A549 (cell line): ENCODE measurements around the gene NETO2. TPM values are rescaled to one million over a fixed set of nuclear protein-coding genes. Genes with fewer than 3 reads are reported as not detected.

ENCODE experiments used
- ATAC-seq, 2 experiments: fragments of 200-7000 bp in 1 of 2; fragments of >200 bp in 1 of 2; cut with Nextera tagmentation in 1 of 2; cut with Tn5 transposase in 1 of 2; 3 replicates each; pipeline versions ENCODE4 v1.8.0 to v1.9.1; 2018 to 2020; ENCODE audit warnings: mild to moderate bottlenecking in 1 of 2, moderate library complexity in 1 of 2
- CTCF ChIA-PET: fragments of 300-600 bp; sonication (Branson Sonifier 250); formaldehyde crosslinking; extraction: SDS; loops from one replicate; lab custom pipeline; 2021; ENCODE audit warnings: antibody characterized with exemption, inconsistent platforms; lab: Yijun Ruan, JAX
- POLR2A ChIA-PET: fragments of 350-600 bp; formaldehyde crosslinking; extraction: SDS; loops from one replicate; lab custom pipeline; 2021; ENCODE audit warnings: antibody characterized with exemption, inconsistent platforms; lab: Yijun Ruan, JAX
- DNase-seq, 2 experiments: peaks; one replicate each; pipeline versions ENCODE4 v3.0.0 to v3.0.0-alpha.2; 2011 to 2016; ENCODE audit warnings: low read depth in 1 of 2, low spot score in 1 of 2
- FAIRE-seq: peaks from 2 replicates; lab custom pipeline; 2011; peaks lifted over from hg19 to GRCh38; lab: Jason Lieb, UNC
- H3K27ac ChIP-seq, 2 experiments: fragments of >200 bp; sonication (Bioruptor Twin); formaldehyde crosslinking; 3 replicates each; pipeline ENCODE4 v1.5.1; 2016 to 2017
- H3K4me1 ChIP-seq: fragments of >200 bp; sonication (Bioruptor Twin); formaldehyde crosslinking; 3 replicates; pipeline ENCODE4 v1.6.1; 2016
- H3K4me2 ChIP-seq: fragments of >200 bp; sonication (Bioruptor Twin); formaldehyde crosslinking; 3 replicates; pipeline ENCODE4 v1.6.1; 2016
- H3K4me3 ChIP-seq: fragments of >200 bp; sonication (Bioruptor Twin); formaldehyde crosslinking; 3 replicates; pipeline ENCODE4 v1.5.1; 2016
- H3K9me3 ChIP-seq: fragments of >200 bp; sonication (Bioruptor Twin); formaldehyde crosslinking; 3 replicates; pipeline ENCODE4 v1.6.1; 2016
- BHLHE40 ChIP-seq: IDR thresholded peaks from 2 replicates; pipeline ENCODE4 v1.6.1; 2012; ENCODE audit warnings: low read depth, low read length, inconsistent platforms
- CBX2 ChIP-seq: fragments of 200-600 bp; sonication (generic); IDR thresholded peaks from 2 replicates; pipeline ENCODE4 v1.6.1; 2016; ENCODE audit warnings: low read depth, mild to moderate bottlenecking, borderline replicate concordance
- CEBPB ChIP-seq, 2 experiments: fragments of >200 bp in 1 of 2; sonication (Bioruptor Twin) in 1 of 2; formaldehyde crosslinking in 1 of 2; IDR thresholded peaks; 2 replicates each; pipeline ENCODE4 v1.6.1; 2012 to 2016
- EP300 ChIP-seq, 2 experiments: fragments of >200 bp; sonication (Bioruptor Twin); formaldehyde crosslinking; IDR thresholded peaks; 2 replicates in 1 of 2; 3 replicates in 1 of 2; pipeline ENCODE4 v1.6.1; 2016 to 2017
- FOXS1 ChIP-seq: fragments of 250-450 bp; sonication (Bioruptor Pico); IDR thresholded peaks from 2 replicates; pipeline ENCODE4 v1.5.0; 2020; ENCODE audit warnings: mild to moderate bottlenecking, moderate library complexity
- GATA3 ChIP-seq: IDR thresholded peaks from 2 replicates; pipeline ENCODE4 v1.6.1; 2012; ENCODE audit warnings: borderline replicate concordance
- HOXA7 ChIP-seq: fragments of 250-450 bp; sonication (Bioruptor Pico); IDR thresholded peaks from 2 replicates; pipeline ENCODE4 v1.5.0; 2020; ENCODE audit warnings: mild to moderate bottlenecking, moderate library complexity
- JUN ChIP-seq, 2 experiments: fragments of >200 bp; sonication (Bioruptor Twin); formaldehyde crosslinking; IDR thresholded peaks; 2 replicates in 1 of 2; 3 replicates in 1 of 2; pipeline ENCODE4 v1.6.1; 2016 to 2017
- JUNB ChIP-seq: fragments of >200 bp; sonication (Bioruptor Twin); formaldehyde crosslinking; IDR thresholded peaks from 2 replicates; pipeline ENCODE4 v1.6.1; 2016
- MAZ ChIP-seq: fragments of 150-350 bp; IDR thresholded peaks from 2 replicates; pipeline ENCODE4 v1.6.1; 2014; ENCODE audit warnings: antibody characterized with exemption, low read depth, low read length, borderline replicate concordance
- PHF8 ChIP-seq: fragments of 200-600 bp; sonication (generic); IDR thresholded peaks from 2 replicates; pipeline ENCODE4 v1.6.1; 2016; ENCODE audit warnings: low read depth, mild to moderate bottlenecking, antibody characterized with exemption, moderate library complexity, borderline replicate concordance
- RAD21 ChIP-seq, 2 experiments: fragments of >200 bp in 1 of 2; sonication (Bioruptor Twin) in 1 of 2; formaldehyde crosslinking in 1 of 2; IDR thresholded peaks in 1 of 2; conservative IDR thresholded peaks in 1 of 2; 2 replicates in 1 of 2; 3 replicates in 1 of 2; pipeline ENCODE4 v1.6.1; 2012 to 2018; ENCODE audit warnings: inconsistent platforms in 1 of 2
- RARB ChIP-seq: fragments of 250-450 bp; sonication (Bioruptor Pico); IDR thresholded peaks from 2 replicates; pipeline ENCODE4 v1.8.0; 2021; ENCODE audit warnings: mild to moderate bottlenecking, moderate library complexity
- RNF2 ChIP-seq: fragments of 200-600 bp; sonication (generic); IDR thresholded peaks from 2 replicates; pipeline ENCODE4 v1.6.1; 2016; ENCODE audit warnings: low read depth, mild to moderate bottlenecking, antibody characterized with exemption, moderate library complexity, borderline replicate concordance
- SMC3 ChIP-seq: fragments of >200 bp; sonication (Bioruptor Twin); formaldehyde crosslinking; IDR thresholded peaks from 3 replicates; pipeline ENCODE4 v1.6.1; 2018; ENCODE audit warnings: inconsistent platforms
- ZSCAN20 ChIP-seq: fragments of 250-450 bp; sonication (Bioruptor Pico); IDR thresholded peaks from 2 replicates; pipeline ENCODE4 v1.8.0; 2022; ENCODE audit warnings: mild to moderate bottlenecking, moderate library complexity
- WGBS: methylation state at CpG from one replicate; pipeline ENCODE4 v1.1.6; 2017; ENCODE audit errors: missing lambda C conversion rate; 5-methylcytosine and 5-hydroxymethylcytosine counted together
- polyA plus RNA-seq, 4 experiments: library from polyadenylated mRNA; depleted of rRNA in 3 of 4; stranded (reverse); fragments of >200 nt; fragmentation: RNase III in 1 of 4; extraction: RNeasy Plus Mini Kit Qiagen cat#74134 plus additional on column Dnase treatment in 1 of 4; gene quantifications; 2 replicates in 3 of 4; 3 replicates in 1 of 4; pipeline ENCODE4 v1.2.3, GENCODE V29; 2011 to 2017
- TF ChIP-seq, protein P1 (sequence below): IDR thresholded peaks from 2 replicates; pipeline ENCODE4 v1.6.1; 2012; ENCODE audit warnings: low read depth, borderline replicate concordance
- TF ChIP-seq, protein P2 (sequence below): fragments of 450-650 bp; IDR thresholded peaks from 2 replicates; pipeline ENCODE4 v1.6.1; 2014; ENCODE audit warnings: antibody characterized with exemption
- TF ChIP-seq, protein P3 (sequence below): IDR thresholded peaks from 2 replicates; pipeline ENCODE4 v1.6.1; 2012
- TF ChIP-seq, protein P4 (sequence below): IDR thresholded peaks from 2 replicates; pipeline ENCODE4 v1.6.1; 2012
- TF ChIP-seq, protein P5 (sequence below): fragments of >200 bp; sonication (Bioruptor Twin); formaldehyde crosslinking; IDR thresholded peaks from 3 replicates; pipeline ENCODE4 v1.5.1; 2016
- TF ChIP-seq, protein P6 (sequence below): fragments of 250-450 bp; sonication (Bioruptor Pico); IDR thresholded peaks from 2 replicates; pipeline ENCODE4 v1.5.0; 2021; ENCODE audit warnings: mild to moderate bottlenecking, moderate library complexity, borderline replicate concordance

The NETO2 gene
- polyA plus RNA-seq, 2 of the 4 experiments (the other 2 are of a cell fraction): 65.2 to 139 TPM

DNA sequence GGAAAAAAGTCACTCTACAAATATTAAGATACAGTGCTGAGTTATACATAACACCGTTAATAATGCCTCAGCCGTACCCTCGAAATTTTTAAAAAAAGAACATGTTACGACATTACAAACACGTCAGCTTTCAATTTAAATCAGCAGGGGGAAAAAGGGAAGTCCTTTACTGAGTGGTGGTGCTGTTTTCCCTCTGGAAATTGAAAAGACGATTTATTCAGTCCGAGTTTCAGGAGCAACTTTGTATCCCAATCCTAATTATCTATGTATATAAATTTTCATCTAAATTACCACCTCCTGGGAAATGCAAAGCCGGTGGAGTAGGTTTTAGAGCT is 1.3 kb downstream of the NETO2 start:
- Histone ChIP-seq H3K4me2 (peak overlapping the region; percentile 95), H3K9me3 (no peaks in the 10 kb centered on the region), H3K4me3 (peak overlapping the region; percentile 69), H3K4me1 (peaks cover 30% of the 10 kb centered on the region), H3K27ac (peak overlapping the region; percentile 95 to 97)
- TF ChIP-seq PHF8 (no peak), RARB (CRISPR knock-in tag) (no peak), CBX2 (no peak), RNF2 (no peak), CEBPB (IDR thresholded peaks at IDR 0.05) (no peak), JUNB (no peak), ZSCAN20 (no peak), JUN (IDR thresholded peaks at IDR 0.05) (no peak), BHLHE40 (no peak), MAZ (no peak)
- TF ChIP-seq, protein P1, sequence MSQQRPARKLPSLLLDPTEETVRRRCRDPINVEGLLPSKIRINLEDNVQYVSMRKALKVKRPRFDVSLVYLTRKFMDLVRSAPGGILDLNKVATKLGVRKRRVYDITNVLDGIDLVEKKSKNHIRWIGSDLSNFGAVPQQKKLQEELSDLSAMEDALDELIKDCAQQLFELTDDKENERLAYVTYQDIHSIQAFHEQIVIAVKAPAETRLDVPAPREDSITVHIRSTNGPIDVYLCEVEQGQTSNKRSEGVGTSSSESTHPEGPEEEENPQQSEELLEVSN: no peak
- TF ChIP-seq, protein P2, sequence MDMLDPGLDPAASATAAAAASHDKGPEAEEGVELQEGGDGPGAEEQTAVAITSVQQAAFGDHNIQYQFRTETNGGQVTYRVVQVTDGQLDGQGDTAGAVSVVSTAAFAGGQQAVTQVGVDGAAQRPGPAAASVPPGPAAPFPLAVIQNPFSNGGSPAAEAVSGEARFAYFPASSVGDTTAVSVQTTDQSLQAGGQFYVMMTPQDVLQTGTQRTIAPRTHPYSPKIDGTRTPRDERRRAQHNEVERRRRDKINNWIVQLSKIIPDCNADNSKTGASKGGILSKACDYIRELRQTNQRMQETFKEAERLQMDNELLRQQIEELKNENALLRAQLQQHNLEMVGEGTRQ: no peak
- TF ChIP-seq, protein P3, sequence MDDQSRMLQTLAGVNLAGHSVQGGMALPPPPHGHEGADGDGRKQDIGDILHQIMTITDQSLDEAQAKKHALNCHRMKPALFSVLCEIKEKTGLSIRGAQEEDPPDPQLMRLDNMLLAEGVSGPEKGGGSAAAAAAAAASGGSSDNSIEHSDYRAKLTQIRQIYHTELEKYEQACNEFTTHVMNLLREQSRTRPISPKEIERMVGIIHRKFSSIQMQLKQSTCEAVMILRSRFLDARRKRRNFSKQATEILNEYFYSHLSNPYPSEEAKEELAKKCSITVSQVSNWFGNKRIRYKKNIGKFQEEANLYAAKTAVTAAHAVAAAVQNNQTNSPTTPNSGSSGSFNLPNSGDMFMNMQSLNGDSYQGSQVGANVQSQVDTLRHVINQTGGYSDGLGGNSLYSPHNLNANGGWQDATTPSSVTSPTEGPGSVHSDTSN: no peak
- TF ChIP-seq, protein P4, sequence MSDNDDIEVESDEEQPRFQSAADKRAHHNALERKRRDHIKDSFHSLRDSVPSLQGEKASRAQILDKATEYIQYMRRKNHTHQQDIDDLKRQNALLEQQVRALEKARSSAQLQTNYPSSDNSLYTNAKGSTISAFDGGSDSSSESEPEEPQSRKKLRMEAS: no peak
- TF ChIP-seq, protein P5, sequence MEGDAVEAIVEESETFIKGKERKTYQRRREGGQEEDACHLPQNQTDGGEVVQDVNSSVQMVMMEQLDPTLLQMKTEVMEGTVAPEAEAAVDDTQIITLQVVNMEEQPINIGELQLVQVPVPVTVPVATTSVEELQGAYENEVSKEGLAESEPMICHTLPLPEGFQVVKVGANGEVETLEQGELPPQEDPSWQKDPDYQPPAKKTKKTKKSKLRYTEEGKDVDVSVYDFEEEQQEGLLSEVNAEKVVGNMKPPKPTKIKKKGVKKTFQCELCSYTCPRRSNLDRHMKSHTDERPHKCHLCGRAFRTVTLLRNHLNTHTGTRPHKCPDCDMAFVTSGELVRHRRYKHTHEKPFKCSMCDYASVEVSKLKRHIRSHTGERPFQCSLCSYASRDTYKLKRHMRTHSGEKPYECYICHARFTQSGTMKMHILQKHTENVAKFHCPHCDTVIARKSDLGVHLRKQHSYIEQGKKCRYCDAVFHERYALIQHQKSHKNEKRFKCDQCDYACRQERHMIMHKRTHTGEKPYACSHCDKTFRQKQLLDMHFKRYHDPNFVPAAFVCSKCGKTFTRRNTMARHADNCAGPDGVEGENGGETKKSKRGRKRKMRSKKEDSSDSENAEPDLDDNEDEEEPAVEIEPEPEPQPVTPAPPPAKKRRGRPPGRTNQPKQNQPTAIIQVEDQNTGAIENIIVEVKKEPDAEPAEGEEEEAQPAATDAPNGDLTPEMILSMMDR: no peak
- POLR2A ChIA-PET: interaction anchor here (1.6 to 1.8 kb wide), 2 partner anchors 105 to 1022 kb away, joined by 14 read pairs; no protein-coding TSS in a partner anchor
- WGBS: under 1% methylated on average over 8 of the region's 8 CpGs
- ATAC-seq: no peak
- DNase-seq: peak in 1 of 2 experiments; percentile 35
- CTCF ChIA-PET: interaction anchor here (0.7 to 6.0 kb wide), 39 partner anchors 10 to 1023 kb away, joined by 3 to 82 read pairs (median 4); partner anchors contain the start of genes ABCC12, DNAJA2, ITFG1 and PHKB
- FAIRE-seq: no peak

DNA sequence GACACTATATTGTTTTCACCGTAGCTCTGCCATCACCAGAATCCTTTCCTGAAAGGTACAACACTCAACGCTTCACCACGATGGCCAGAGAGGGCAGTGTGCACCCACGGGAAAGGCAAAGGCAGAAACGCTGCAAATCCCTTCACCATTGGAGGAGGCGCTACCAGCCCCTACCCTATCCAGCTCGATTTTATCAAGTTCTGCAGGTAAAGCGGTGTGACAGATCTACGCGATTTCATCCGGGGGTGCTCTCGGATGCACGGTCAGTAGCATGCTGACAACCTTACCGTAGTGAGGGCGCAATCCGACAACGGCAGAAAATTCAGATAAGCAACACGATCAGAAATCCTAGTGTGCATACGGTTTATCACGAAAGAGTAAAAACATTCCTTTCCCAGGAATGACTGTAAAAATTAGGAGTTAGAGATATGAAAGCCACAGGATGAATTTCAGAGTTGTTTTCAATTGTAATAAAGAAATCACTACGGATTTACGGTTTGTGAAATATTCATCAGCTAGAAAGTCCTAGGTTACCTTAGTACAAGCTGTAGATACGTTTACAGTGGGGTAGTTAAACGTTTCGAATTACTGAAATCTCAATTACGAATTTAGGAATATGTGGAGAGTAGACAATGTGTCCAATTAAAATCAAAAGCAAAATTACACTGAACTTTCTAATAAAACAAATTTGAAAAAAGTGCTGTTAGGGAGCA is 1.8 kb downstream of the NETO2 start:
- peak overlapping the region; percentile 69 for H3K4me3 ChIP-seq
- peak; percentile 82 to 92 for DNase-seq
- FAIRE-seq: peak; percentile 85
- H3K4me1 ChIP-seq: peaks cover 33% of the 10 kb centered on the region
- 2% methylated on average over 26 of the region's 26 CpGs for WGBS
- TF ChIP-seq FOXS1 (no peak), JUNB (no peak), EP300 (IDR thresholded peaks at IDR 0.05) (no peak), RAD21 (conservative IDR thresholded peaks at IDR 0.05 in 1 of 2, IDR thresholded peaks at IDR 0.05 in 1 of 2) (peak; percentile 83 to 88), SMC3 (peak; percentile 57; the same call in 2 of the 3 replicates), HOXA7 (CRISPR knock-in tag) (no peak), GATA3 (peak; percentile 18; the same call in 1 of the 2 replicates)
- TF ChIP-seq, protein P6, sequence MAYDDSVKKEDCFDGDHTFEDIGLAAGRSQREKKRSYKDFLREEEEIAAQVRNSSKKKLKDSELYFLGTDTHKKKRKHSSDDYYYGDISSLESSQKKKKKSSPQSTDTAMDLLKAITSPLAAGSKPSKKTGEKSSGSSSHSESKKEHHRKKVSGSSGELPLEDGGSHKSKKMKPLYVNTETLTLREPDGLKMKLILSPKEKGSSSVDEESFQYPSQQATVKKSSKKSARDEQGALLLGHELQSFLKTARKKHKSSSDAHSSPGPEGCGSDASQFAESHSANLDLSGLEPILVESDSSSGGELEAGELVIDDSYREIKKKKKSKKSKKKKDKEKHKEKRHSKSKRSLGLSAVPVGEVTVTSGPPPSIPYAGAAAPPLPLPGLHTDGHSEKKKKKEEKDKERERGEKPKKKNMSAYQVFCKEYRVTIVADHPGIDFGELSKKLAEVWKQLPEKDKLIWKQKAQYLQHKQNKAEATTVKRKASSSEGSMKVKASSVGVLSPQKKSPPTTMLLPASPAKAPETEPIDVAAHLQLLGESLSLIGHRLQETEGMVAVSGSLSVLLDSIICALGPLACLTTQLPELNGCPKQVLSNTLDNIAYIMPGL (CRISPR knock-in tag): no peak
- TF ChIP-seq, protein P4: peak; percentile 37
- TF ChIP-seq, protein P5: peak; percentile 90
- peak overlapping the region; percentile 95 for H3K4me2 ChIP-seq
- peak; percentile 52 to 83; a peak in 5 of 6 replicates for ATAC-seq
- peak overlapping the region; percentile 95 to 97; a peak in 2 of 6 replicates for H3K27ac ChIP-seq
- no peaks in the 10 kb centered on the region for H3K9me3 ChIP-seq
- CTCF ChIA-PET: interaction anchor here (0.6 to 6.0 kb wide), 64 partner anchors 9 to 1403 kb away, joined by 3 to 82 read pairs (median 4); partner anchors contain the start of genes ABCC12, DNAJA2, ITFG1 and PHKB
- POLR2A ChIA-PET: interaction anchor here (0.6 to 1.8 kb wide), 3 partner anchors 11 to 1023 kb away, joined by 4 to 14 read pairs (median 14); no protein-coding TSS in a partner anchor
